Adrenal gland (tissue), 12 donors: Measurements from ENCODE around the gene KNG1. TPM values are rescaled to one million over a fixed set of nuclear protein-coding genes. Genes with fewer than 3 reads are reported as not detected.

Experiments
- DNase-seq, 7 donors: peaks; one replicate each; pipeline ENCODE4 v3.0.0-alpha.2; 2019 to 2020
- H3K27ac ChIP-seq, 5 donors: fragments of 200-600 bp; sonication (generic) in 4 of 5; 1 replicate in 3 of 5; 2 replicates in 2 of 5; pipeline versions ENCODE4 v1.5.1 to v1.8.0; 2016 to 2020; ENCODE audit warnings: mild to moderate bottlenecking in 1 of 5
- H3K27me3 ChIP-seq: fragments of 200-600 bp; 2 replicates; pipeline ENCODE4 v1.8.0; 2021
- H3K36me3 ChIP-seq, 2 donors: fragments of 200-600 bp; replicated peaks in 1 of 2; 1 replicate in 1 of 2; 2 replicates in 1 of 2; pipeline versions ENCODE4 v1.5.1 to v1.8.0; 2018 to 2022
- H3K4me1 ChIP-seq, 2 donors: fragments of 200-600 bp; replicated peaks in 1 of 2; 1 replicate in 1 of 2; 2 replicates in 1 of 2; pipeline versions ENCODE4 v1.5.1 to v1.8.0; 2018 to 2021
- H3K4me3 ChIP-seq, 4 donors: fragments of 200-600 bp; sonication (generic) in 3 of 4; one replicate each; pipeline ENCODE4 v1.5.1; 2016 to 2018
- H3K9me3 ChIP-seq, 3 donors: fragments of 200-600 bp; sonication (generic) in 1 of 3; replicated peaks in 1 of 3; 1 replicate in 2 of 3; 2 replicates in 1 of 3; pipeline versions ENCODE4 v1.5.1 to v1.8.0; 2016 to 2021
- POLR2A ChIP-seq, 2 donors: fragments of 450-650 bp; IDR thresholded peaks; one replicate each; pipeline ENCODE4 v1.6.1; 2017; ENCODE audit warnings: antibody characterized with exemption in 2 of 2, mild to moderate bottlenecking in 2 of 2, moderate library complexity in 1 of 2
- WGBS, 4 donors: extraction: QIAGEN DNeasy Blood & Tissue Kit in 2 of 4; methylation state at CpG; one replicate each; pipeline versions ENCODE4 v1.1.5 to v1.1.7; 2013 to 2017; 5-methylcytosine and 5-hydroxymethylcytosine counted together
- intact Hi-C, 2 donors: fragments of 100-400 bp; cut with DNase I; formaldehyde crosslinking; loops; one replicate each; pipeline versions ENCODE4 v1.14.1 to v1.15.0; 2022 to 2023
- polyA plus RNA-seq, 3 donors: library from polyadenylated mRNA; stranded (reverse); fragments of 200-250 nt in 2 of 3; fragments of 350-450 nt in 1 of 3; fragmentation: Illumina TruSeq in 1 of 3; extraction: RNeasy Lipid Tissue Mini Kit (QIAGEN cat#74804) in 1 of 3; gene quantifications; one replicate each; pipeline ENCODE4 v1.2.3, GENCODE V29; 2013 to 2014
- total RNA-seq, 9 donors: library from RNA; depleted of rRNA in 4 of 9; stranded (reverse); fragments of >200 nt in 4 of 9; fragments of 120-200 nt in 1 of 9; fragmentation: NEBNext Ultra II Directional in 1 of 9; extraction: Animal tissue kit (Norgen Biotek cat#: 25700) in 1 of 9; gene quantifications; one replicate each; pipeline versions ENCODE4 v1.1.0 to v1.2.4, GENCODE V29; 2013 to 2023
- TF ChIP-seq, protein P1 (sequence below), 6 experiments: fragments of 450-650 bp in 4 of 6; fragments of 200-600 bp in 2 of 6; sonication (generic) in 1 of 6; IDR thresholded peaks; 1 replicate in 5 of 6; 2 replicates in 1 of 6; pipeline versions ENCODE4 v1.5.1 to v1.8.0; 2016 to 2021; ENCODE audit warnings: antibody characterized with exemption in 6 of 6, mild to moderate bottlenecking in 2 of 6, moderate library complexity in 1 of 6
- donor health status: healthy with polysubstance abuse.
- donor health status: Bipolar disorder and iron deficiency.
- donor health status: DM: yes; HTN: yes; CAD: no.
- donor health status: DM: no; HTN: no; CAD: no.
- donor health status: DM: no; HTN: no; CAD: no.
- donor health status: DM: yes; HTN: yes; CAD: no.

KNG1 gene
- total and polyA plus RNA-seq, 12 donors, result 0.16 to 0.38 (median 0.26) TPM; not detected in 8

DNA sequence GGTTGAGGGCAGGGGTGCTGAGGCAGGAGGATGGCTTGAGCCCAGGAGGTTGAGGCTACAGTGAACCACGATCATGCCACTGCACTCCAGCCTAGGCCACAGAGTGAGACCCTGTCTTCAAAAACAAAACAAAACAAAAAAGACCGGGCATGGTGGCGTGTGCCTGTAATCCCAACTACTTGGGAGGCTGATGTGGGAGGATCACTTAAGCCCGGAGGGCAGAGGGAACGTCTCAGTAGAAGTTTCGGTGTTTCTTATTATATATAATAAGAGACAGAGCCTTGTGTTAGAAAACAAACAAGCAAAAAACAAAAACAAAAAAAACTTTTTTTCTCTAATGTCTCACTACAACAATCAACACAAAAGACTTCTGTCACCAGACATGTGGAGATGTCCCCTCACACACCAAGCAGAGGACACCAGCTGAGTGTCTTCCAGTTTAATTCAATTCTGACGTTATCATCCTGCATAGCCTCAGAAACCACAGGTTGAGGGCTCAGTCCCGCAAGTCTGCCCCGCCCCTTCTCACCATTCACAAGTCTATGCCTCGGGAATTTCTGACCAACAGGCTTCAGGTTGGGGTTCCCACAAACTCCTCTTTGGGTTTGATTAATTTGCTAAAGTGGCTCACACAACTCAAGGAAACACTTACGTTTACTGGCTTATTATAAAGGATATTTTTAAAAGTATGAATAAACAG, 42.2 kb downstream of the KNG1 start:
- Histone ChIP-seq H3K4me1 (no peaks in the 10 kb centered on the region), H3K27me3 (no peaks in the 10 kb centered on the region), H3K9me3 (no peaks in the 10 kb centered on the region), H3K36me3 (no peaks in the 10 kb centered on the region), H3K4me3 (no peak overlapping the region), H3K27ac (no peak overlapping the region)
- WGBS, 4 donors, result 75 to 81% (median 78%) methylated on average over 11 of the region's 11 CpGs
- DNase-seq, result no peak
- TF ChIP-seq POLR2A (IDR thresholded peaks at IDR 0.05), result no peak
- TF ChIP-seq, protein P1, sequence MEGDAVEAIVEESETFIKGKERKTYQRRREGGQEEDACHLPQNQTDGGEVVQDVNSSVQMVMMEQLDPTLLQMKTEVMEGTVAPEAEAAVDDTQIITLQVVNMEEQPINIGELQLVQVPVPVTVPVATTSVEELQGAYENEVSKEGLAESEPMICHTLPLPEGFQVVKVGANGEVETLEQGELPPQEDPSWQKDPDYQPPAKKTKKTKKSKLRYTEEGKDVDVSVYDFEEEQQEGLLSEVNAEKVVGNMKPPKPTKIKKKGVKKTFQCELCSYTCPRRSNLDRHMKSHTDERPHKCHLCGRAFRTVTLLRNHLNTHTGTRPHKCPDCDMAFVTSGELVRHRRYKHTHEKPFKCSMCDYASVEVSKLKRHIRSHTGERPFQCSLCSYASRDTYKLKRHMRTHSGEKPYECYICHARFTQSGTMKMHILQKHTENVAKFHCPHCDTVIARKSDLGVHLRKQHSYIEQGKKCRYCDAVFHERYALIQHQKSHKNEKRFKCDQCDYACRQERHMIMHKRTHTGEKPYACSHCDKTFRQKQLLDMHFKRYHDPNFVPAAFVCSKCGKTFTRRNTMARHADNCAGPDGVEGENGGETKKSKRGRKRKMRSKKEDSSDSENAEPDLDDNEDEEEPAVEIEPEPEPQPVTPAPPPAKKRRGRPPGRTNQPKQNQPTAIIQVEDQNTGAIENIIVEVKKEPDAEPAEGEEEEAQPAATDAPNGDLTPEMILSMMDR (IDR thresholded peaks at IDR 0.05), result no peak
- intact Hi-C loops, result no loop called here

DNA sequence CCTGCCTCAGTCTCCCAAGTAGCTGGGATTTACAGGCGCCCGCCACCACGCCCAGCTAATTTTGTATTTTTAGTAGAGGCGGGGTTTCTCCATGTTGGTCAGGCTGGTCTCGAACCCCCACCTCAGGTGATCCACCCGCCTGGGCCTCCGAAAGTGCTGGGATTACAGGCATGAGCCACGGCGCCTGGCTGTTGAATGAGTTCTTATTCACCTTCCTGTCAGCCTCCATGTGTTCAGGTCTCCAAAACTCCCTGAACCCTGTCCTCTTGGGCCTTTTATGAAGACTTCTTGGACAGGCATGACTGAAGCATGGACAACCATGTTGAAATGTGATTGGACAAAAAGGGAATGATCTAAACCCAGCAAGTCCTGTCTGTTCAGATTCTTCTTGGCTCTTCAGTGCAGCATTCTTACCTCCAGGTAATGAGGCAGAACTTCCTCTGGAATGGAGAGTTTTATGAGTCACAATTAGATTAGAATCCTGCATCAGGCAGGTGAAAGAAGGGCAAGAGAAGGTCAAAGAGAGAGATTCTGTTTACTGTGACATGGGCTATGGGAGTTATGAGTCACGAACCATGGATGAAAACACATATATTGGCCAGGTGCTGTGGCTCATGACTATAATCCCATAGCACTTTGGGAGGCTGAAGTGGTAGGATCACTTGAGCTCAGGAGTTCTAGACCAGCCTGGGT, 43.1 kb downstream of the KNG1 start:
- intact Hi-C loops, result no loop called here
- H3K27ac ChIP-seq, result no peak overlapping the region
- TF ChIP-seq, protein P1 (IDR thresholded peaks at IDR 0.05), result no peak
- TF ChIP-seq POLR2A (IDR thresholded peaks at IDR 0.05), result no peak
- no peaks in the 10 kb centered on the region for H3K9me3 ChIP-seq
- H3K27me3 ChIP-seq, result no peaks in the 10 kb centered on the region
- H3K36me3 ChIP-seq, result no peaks in the 10 kb centered on the region
- no peaks in the 10 kb centered on the region for H3K4me1 ChIP-seq
- H3K4me3 ChIP-seq, result no peak overlapping the region
- DNase-seq, result no peak
- 88 to 94% (median 91%) methylated on average over 10 of the region's 10 CpGs for WGBS, 4 donors

DNA sequence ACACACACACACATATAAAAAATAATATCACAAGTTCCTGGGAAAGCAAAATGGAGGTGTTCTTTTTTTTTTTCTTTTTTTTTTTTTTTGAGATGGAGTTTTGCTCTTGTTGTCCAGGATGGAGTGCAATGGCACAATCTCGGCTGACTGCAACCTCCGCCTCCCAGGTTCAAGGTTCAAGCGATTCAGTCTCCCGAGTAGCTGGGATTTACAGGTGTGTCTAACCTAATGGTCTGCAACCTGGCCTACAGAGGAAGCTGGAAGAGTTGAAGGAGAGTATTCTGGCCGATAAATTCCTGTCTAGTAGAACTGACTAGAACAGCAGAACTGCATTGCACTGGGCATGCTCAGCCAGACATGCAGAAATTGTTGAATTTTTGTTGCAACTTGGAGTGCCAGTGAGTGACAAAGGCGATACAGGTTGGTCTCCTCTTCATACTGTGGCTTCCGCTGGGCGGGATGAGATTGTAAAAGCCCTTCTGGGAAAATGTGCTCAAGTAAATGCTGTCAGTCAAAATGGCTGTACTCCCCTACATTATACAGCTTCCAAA, 43.8 kb downstream of the KNG1 start:
- no peaks in the 10 kb centered on the region for H3K9me3 ChIP-seq
- intact Hi-C loops, result no loop called here
- TF ChIP-seq, protein P1 (IDR thresholded peaks at IDR 0.05), result no peak
- TF ChIP-seq POLR2A (IDR thresholded peaks at IDR 0.05), result no peak
- no peaks in the 10 kb centered on the region for H3K27me3 ChIP-seq
- H3K36me3 ChIP-seq, result no peaks in the 10 kb centered on the region
- 85 to 90% (median 87%) methylated on average over 8 of the region's 8 CpGs for WGBS, 4 donors
- no peak for DNase-seq
- no peak overlapping the region for H3K4me3 ChIP-seq
- no peak overlapping the region for H3K27ac ChIP-seq
- H3K4me1 ChIP-seq, result no peaks in the 10 kb centered on the region

DNA sequence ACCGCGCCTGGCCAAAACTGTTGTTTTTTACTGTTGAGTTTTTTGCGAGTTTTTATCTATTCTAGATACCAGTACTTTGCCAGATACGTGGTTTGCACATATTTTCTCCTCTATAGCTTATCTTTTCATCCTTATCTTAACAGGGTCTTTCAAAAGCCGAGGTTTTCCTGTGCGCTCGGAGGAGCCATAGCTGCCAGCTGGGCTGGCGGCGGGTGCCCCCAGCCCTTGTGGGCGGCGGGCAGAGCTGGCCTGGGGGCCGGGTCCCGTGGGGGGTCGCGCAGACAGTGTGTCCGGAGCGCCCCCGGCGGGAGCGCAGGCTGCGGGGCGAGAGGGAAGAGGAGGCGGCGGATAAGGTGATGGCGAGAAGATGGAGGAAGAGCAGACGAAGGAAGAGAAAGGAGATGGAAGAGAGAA, 55.1 kb downstream of the KNG1 start:
- TF ChIP-seq, protein P1 (IDR thresholded peaks at IDR 0.05), result no peak
- no peak for TF ChIP-seq POLR2A (IDR thresholded peaks at IDR 0.05)
- H3K27ac ChIP-seq, result peak overlapping the region in 2 of 5 donors; percentile 17 to 65
- no peaks in the 10 kb centered on the region for H3K9me3 ChIP-seq
- H3K27me3 ChIP-seq, result no peaks in the 10 kb centered on the region
- no peaks in the 10 kb centered on the region for H3K4me1 ChIP-seq
- 10 to 16% (median 12%) methylated on average over 26 of the region's 26 CpGs for WGBS, 4 donors
- peak overlapping the region in 2 of 4 donors; percentile 1 to 62 for H3K4me3 ChIP-seq
- H3K36me3 ChIP-seq, result no peaks in the 10 kb centered on the region
- DNase-seq, result no peak
- intact Hi-C loops, result no loop called here
